Fibroblast of villous mesenchyme (primary cell): ENCODE results near the gene NDUFB8. TPM values are rescaled to one million over a fixed set of nuclear protein-coding genes. Genes with fewer than 3 reads are reported as not detected.

Experiments
- DNase-seq: peaks from one replicate; pipeline ENCODE4 v3.0.0-alpha.2; 2010; ENCODE audit warnings: low read depth
- H3K4me3 ChIP-seq: 2 replicates; pipeline ENCODE4 v1.5.1; 2011; ENCODE audit warnings: low read depth, mild to moderate bottlenecking, low read length
- total RNA-seq: library from RNA; depleted of rRNA; stranded (reverse); fragments of >200 nt; gene quantifications from 2 replicates; pipeline ENCODE4 v1.2.3, GENCODE V29; 2012
- TF ChIP-seq, protein P1 (sequence below): IDR thresholded peaks from 2 replicates; pipeline ENCODE4 v1.5.1; 2012; ENCODE audit warnings: low read depth, mild to moderate bottlenecking, low read length; ENCODE audit not compliant: insufficient read depth

Gene NDUFB8
- total RNA-seq, 1 donor = 109 TPM

DNA sequence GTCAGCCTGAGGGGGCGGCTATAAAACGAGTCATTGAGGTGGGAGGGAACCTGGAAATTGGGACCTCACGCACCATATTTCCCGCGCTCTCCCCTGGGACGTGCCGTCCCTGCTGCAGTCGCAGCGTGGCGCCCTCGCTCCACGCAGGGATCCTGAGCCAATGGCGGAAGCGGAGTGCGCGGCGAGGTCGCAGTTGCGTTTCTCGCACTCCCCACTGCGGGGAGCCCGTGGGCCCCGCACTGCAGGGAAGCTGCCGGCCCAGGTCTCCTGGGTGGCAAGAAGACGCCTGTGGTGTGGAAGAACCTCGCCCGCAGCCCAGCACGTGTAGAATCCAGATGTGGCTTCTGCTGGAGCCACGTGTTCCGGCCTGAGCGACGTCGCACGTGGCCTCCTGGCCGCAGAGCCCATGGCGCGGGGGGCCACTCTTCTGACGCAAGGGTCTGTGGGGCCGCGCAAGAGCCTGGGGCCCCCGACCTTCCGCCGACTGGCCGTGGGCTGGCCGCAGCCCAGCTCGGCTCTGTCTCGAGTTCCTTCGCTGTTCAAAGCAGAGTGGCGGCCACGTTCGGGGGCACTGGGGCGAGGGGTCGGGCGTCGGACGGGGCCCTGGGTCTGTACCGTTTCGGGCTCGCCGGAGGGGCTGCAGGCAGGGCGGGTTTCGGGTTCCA, 32.5 kb upstream of the NDUFB8 start:
- TF ChIP-seq, protein P1, sequence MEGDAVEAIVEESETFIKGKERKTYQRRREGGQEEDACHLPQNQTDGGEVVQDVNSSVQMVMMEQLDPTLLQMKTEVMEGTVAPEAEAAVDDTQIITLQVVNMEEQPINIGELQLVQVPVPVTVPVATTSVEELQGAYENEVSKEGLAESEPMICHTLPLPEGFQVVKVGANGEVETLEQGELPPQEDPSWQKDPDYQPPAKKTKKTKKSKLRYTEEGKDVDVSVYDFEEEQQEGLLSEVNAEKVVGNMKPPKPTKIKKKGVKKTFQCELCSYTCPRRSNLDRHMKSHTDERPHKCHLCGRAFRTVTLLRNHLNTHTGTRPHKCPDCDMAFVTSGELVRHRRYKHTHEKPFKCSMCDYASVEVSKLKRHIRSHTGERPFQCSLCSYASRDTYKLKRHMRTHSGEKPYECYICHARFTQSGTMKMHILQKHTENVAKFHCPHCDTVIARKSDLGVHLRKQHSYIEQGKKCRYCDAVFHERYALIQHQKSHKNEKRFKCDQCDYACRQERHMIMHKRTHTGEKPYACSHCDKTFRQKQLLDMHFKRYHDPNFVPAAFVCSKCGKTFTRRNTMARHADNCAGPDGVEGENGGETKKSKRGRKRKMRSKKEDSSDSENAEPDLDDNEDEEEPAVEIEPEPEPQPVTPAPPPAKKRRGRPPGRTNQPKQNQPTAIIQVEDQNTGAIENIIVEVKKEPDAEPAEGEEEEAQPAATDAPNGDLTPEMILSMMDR = peak; percentile 69
- DNase-seq = peak; percentile 45
- no peak overlapping the region for H3K4me3 ChIP-seq

DNA sequence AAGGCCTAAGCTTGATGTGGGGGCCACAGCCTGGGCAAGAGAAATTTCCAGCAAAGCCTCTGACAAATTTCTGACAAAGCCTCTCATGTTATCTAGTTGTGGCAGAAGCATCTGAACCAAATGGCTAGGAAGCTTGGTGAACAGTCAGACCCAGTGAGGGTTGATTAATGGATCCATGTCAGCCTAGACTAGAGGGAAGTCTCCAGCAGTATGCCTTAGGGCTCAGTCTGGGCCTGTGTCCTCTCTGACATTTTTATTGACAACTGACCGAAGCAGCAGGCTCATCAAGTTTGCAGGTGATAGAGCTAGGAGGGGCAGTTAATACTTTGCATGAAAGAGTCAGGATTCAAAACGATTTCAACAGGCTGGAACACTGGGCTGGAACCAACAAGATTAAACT, 31.3 kb upstream of the NDUFB8 start:
- no peak overlapping the region for H3K4me3 ChIP-seq
- TF ChIP-seq, protein P1 = no peak
- no peak for DNase-seq

- no peak for DNase-seq
- H3K4me3 ChIP-seq = no peak overlapping the region
- TF ChIP-seq, protein P1 = no peak
Measured at GRCh38 chr10:100560248-100560647, 30.6 kb upstream of the NDUFB8 start.

DNA sequence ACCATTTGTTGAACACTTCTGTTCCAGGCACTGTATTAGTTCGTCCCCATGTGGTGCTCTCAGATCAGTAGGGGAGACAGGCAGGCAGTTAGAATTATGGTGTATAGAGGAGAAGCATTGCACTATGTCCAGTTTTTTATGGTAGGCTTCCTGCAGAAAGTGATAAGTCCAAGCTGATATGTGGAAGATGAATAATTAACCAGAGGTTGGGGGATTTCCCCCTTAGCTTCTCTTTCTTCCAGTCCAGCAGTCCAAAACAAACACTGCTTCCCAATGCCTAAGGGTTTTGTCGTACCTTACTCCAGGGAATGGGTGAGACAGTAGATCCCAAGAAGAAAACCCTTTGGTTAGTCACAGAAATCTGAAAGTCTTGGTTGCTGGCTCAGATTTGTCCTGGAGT, 25.2 kb upstream of the NDUFB8 start:
- no peak for DNase-seq
- no peak overlapping the region for H3K4me3 ChIP-seq
- TF ChIP-seq, protein P1 = no peak

GRCh38 chr10:100553929-100554328, 24.3 kb upstream of the NDUFB8 start:
- no peak overlapping the region for H3K4me3 ChIP-seq
- no peak for DNase-seq
- TF ChIP-seq, protein P1 = no peak

DNA sequence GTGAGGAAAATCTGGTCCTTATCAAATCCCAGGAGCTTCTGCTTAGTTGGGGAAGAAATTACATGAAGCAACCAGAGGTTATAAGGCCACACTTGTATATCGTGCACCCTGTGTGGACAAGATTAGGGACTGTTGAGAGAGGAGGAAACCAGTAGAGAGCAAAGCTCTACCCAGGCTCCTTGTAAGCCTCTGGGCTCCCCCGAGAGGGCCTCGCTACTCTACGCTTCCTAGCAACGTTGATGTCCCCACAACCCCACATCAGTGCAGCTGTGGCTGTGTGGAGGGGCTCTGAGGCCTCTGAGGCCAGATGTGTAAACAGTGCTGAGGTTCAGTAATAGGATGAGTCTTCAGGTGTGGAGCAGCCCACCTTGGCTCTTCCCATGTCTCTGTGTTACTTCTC, 22.1 kb upstream of the NDUFB8 start:
- TF ChIP-seq, protein P1 = no peak
- DNase-seq = no peak
- no peak overlapping the region for H3K4me3 ChIP-seq

- no peak for DNase-seq
- H3K4me3 ChIP-seq = no peak overlapping the region
- TF ChIP-seq, protein P1 = no peak
Measured at GRCh38 chr10:100551196-100551595, 21.5 kb upstream of the NDUFB8 start.
